HG03280 (cell line): ENCODE measurements around the gene ABLIM2.
A peak's percentile ranks its signal among the peaks of the same experiment; 100 is the strongest.

Experiments
- ATAC-seq: cut with Tn5 transposase; IDR thresholded peaks from one replicate; pipeline ENCODE4 v1.9.1; 2021; ENCODE audit warnings: mild to moderate bottlenecking, moderate library complexity; ENCODE audit not compliant: unreplicated experiment

ABLIM2 gene

GRCh38 chr4:8177552-8177951 is 18.9 kb upstream of the ABLIM2 start:
- ATAC-seq: no peak

GRCh38 chr4:8176547-8177399 is 18.2 kb upstream of the ABLIM2 start:
- peak; percentile 52 for ATAC-seq

- ATAC-seq: no peak
Measured at GRCh38 chr4:8175686-8176085, 17.1 kb upstream of the ABLIM2 start.

GRCh38 chr4:8174970-8175369 is 16.4 kb upstream of the ABLIM2 start:
- ATAC-seq: no peak

- no peak for ATAC-seq
Measured at GRCh38 chr4:8173492-8174242, 15.1 kb upstream of the ABLIM2 start.

- peak; percentile 87 for ATAC-seq
Measured at GRCh38 chr4:8171984-8172924, 13.6 kb upstream of the ABLIM2 start.

GRCh38 chr4:8171266-8171665 is 12.7 kb upstream of the ABLIM2 start:
- ATAC-seq: no peak

GRCh38 chr4:8170341-8170740 is 11.7 kb upstream of the ABLIM2 start:
- ATAC-seq: no peak

GRCh38 chr4:8169763-8170162 is 11.2 kb upstream of the ABLIM2 start:
- no peak for ATAC-seq

GRCh38 chr4:8168832-8169598 is 10.4 kb upstream of the ABLIM2 start:
- no peak for ATAC-seq

GRCh38 chr4:8168232-8168631 is 9.6 kb upstream of the ABLIM2 start:
- no peak for ATAC-seq

- no peak for ATAC-seq
Measured at GRCh38 chr4:8167815-8168214, 9.2 kb upstream of the ABLIM2 start.

- no peak for ATAC-seq
Measured at GRCh38 chr4:8167291-8167690, 8.7 kb upstream of the ABLIM2 start.

GRCh38 chr4:8165374-8165896 is 6.8 kb upstream of the ABLIM2 start:
- ATAC-seq: no peak

- no peak for ATAC-seq
Measured at GRCh38 chr4:8164687-8165086, 6.1 kb upstream of the ABLIM2 start.

GRCh38 chr4:8164194-8164565 is 5.6 kb upstream of the ABLIM2 start:
- no peak for ATAC-seq

- ATAC-seq: no peak
Measured at GRCh38 chr4:8163436-8164193, 5.0 kb upstream of the ABLIM2 start.

- ATAC-seq: no peak
Measured at GRCh38 chr4:8163026-8163425, 4.4 kb upstream of the ABLIM2 start.

- no peak for ATAC-seq
Measured at GRCh38 chr4:8162625-8163024, 4.0 kb upstream of the ABLIM2 start.
